HepG2 (cell line): ENCODE data around the gene PPM1M. TPM values are rescaled to one million over a fixed set of nuclear protein-coding genes. Genes with fewer than 3 reads are reported as not detected.

Source experiments
- ATAC-seq: fragments of 200-7000 bp; cut with Tn5 transposase; 3 replicates; pipeline ENCODE4 v1.9.1; 2020; ENCODE audit warnings: mild to moderate bottlenecking, moderate library complexity
- BruUV-seq: library from RNA; stranded (reverse); fragments of 400-500 nt; replicated peaks from 2 replicates; lab custom pipeline; 2021; lab: Mats Ljungman, UMichigan
- CTCF ChIA-PET: fragments of 300-600 bp; formaldehyde crosslinking; extraction: SDS; loops from one replicate; lab custom pipeline; 2021; ENCODE audit warnings: low total read pairs, inconsistent platforms, low intra/inter-chr PET ratio; lab: Yijun Ruan, JAX
- POLR2A ChIA-PET: fragments of 350-600 bp; sonication (Branson Sonifier 250); formaldehyde crosslinking; loops from one replicate; lab custom pipeline; 2020; ENCODE audit warnings: antibody characterized with exemption, inconsistent platforms; lab: Yijun Ruan, JAX
- DNase-seq: peaks from one replicate; pipeline ENCODE4 v3.0.0-alpha.2; 2015; ENCODE audit warnings: low spot score
- FAIRE-seq: peaks from 3 replicates; lab custom pipeline; 2011; peaks lifted over from hg19 to GRCh38; lab: Jason Lieb, UNC
- H2AFZ ChIP-seq: one replicate; pipeline ENCODE4 v1.6.1; 2011; ENCODE audit warnings: low read length, inconsistent platforms
- H3K27ac ChIP-seq: fragments of 300-600 bp; 3 replicates; pipeline ENCODE4 v1.8.0; 2011; ENCODE audit warnings: mixed run types, mild to moderate bottlenecking, mixed read lengths, low read length, inconsistent platforms; ENCODE audit not compliant: insufficient read depth; ENCODE audit errors: extremely low read length
- H3K27me3 ChIP-seq, 2 experiments: fragments of 200-600 bp in 1 of 2; 2 replicates in 1 of 2; 3 replicates in 1 of 2; pipeline versions ENCODE4 v1.6.0 to v1.8.0; 2011; ENCODE audit warnings: low read length in 2 of 2, mild to moderate bottlenecking in 2 of 2, moderate library complexity in 2 of 2, inconsistent platforms in 1 of 2; ENCODE audit not compliant: insufficient read depth in 2 of 2, control insufficient read depth in 1 of 2
- H3K36me3 ChIP-seq, 2 experiments: fragments of 200-600 bp in 1 of 2; replicated peaks in 1 of 2; 2 replicates in 1 of 2; 3 replicates in 1 of 2; pipeline versions ENCODE4 v1.5.1 to v1.8.0; 2011; ENCODE audit warnings: low read length in 2 of 2, inconsistent platforms in 1 of 2; ENCODE audit not compliant: insufficient read depth in 2 of 2, control insufficient read depth in 1 of 2
- H3K4me1 ChIP-seq: 2 replicates; pipeline ENCODE4 v1.5.1; 2012; ENCODE audit warnings: low read length, inconsistent platforms; ENCODE audit not compliant: insufficient read depth
- H3K4me2 ChIP-seq: 2 replicates; pipeline ENCODE4 v1.6.0; 2011; ENCODE audit warnings: low read depth, low read length, inconsistent platforms
- H3K4me3 ChIP-seq, 3 experiments: fragments of 200-600 bp in 1 of 3; sonication (generic), shearing (Covaris generic) in 1 of 3; replicated peaks in 1 of 3; 2 replicates each; pipeline ENCODE4 v1.5.1; 2011 to 2016; ENCODE audit warnings: low read length in 3 of 3, inconsistent platforms in 2 of 3, low read depth in 2 of 3, mild to moderate bottlenecking in 2 of 3, control low read depth in 1 of 3, mixed read lengths in 1 of 3; ENCODE audit not compliant: insufficient read depth in 1 of 3
- H3K79me2 ChIP-seq: one replicate; pipeline ENCODE4 v1.6.1; 2011; ENCODE audit warnings: low read length, inconsistent platforms; ENCODE audit not compliant: insufficient read depth
- H3K9ac ChIP-seq: 2 replicates; pipeline ENCODE4 v1.6.0; 2011; ENCODE audit warnings: mild to moderate bottlenecking, low read depth, low read length, inconsistent platforms; ENCODE audit not compliant: insufficient read depth
- H3K9me3 ChIP-seq: 2 replicates; pipeline ENCODE4 v1.5.1; 2012; ENCODE audit warnings: mild to moderate bottlenecking, low read length
- H4K20me1 ChIP-seq: 2 replicates; pipeline ENCODE4 v1.6.0; 2011; ENCODE audit warnings: inconsistent platforms, mild to moderate bottlenecking, low read length, moderate library complexity; ENCODE audit not compliant: insufficient read depth
- ATF2 ChIP-seq: sonication (generic); formaldehyde crosslinking; IDR thresholded peaks from 2 replicates; pipeline ENCODE4 v1.4.0; 2020; ENCODE audit warnings: missing genetic modification reagents
- DNMT3B ChIP-seq: conservative IDR thresholded peaks from 2 replicates; pipeline ENCODE4 v1.6.1; 2016; ENCODE audit warnings: missing biosample characterization, control low read depth
- MAFF ChIP-seq: IDR thresholded peaks from 2 replicates; pipeline ENCODE4 v1.6.1; 2011; ENCODE audit warnings: low read depth, low read length, improper control_type of control experiment
- POLR2G ChIP-seq: fragments of 200-400 bp; formaldehyde crosslinking; IDR thresholded peaks from 2 replicates; pipeline ENCODE4 v1.6.1; 2018; ENCODE audit warnings: mild to moderate bottlenecking, low read depth, low read length, moderate library complexity
- PTBP1 ChIP-seq: fragments of 200-400 bp; formaldehyde crosslinking; IDR thresholded peaks from 2 replicates; pipeline ENCODE4 v1.6.1; 2018; ENCODE audit warnings: low read length, low read depth; ENCODE audit not compliant: poor library complexity, severe bottlenecking
- RAD51 ChIP-seq: fragments of 450-650 bp; IDR thresholded peaks from 2 replicates; pipeline ENCODE4 v1.6.1; 2016; ENCODE audit warnings: borderline replicate concordance
- RBFOX2 ChIP-seq: fragments of 200-400 bp; formaldehyde crosslinking; IDR thresholded peaks from 2 replicates; pipeline ENCODE4 v1.6.1; 2017; ENCODE audit warnings: low read depth, mild to moderate bottlenecking, low read length
- ZBTB21 ChIP-seq: sonication (generic); formaldehyde crosslinking; IDR thresholded peaks from 2 replicates; pipeline ENCODE4 v1.4.0; 2020; ENCODE audit warnings: missing genetic modification reagents
- ZFP36 ChIP-seq: fragments of 150-350 bp; IDR thresholded peaks from 2 replicates; pipeline ENCODE4 v1.6.1; 2018; ENCODE audit warnings: borderline replicate concordance, low read length, low read depth; ENCODE audit not compliant: partially characterized antibody
- ZNF839 ChIP-seq: sonication (generic); formaldehyde crosslinking; IDR thresholded peaks from 2 replicates; pipeline ENCODE4 v1.4.0; 2020; ENCODE audit warnings: missing genetic modification reagents, mild to moderate bottlenecking, borderline replicate concordance
- WGBS: methylation state at CpG from one replicate; pipeline ENCODE4 v1.1.6; 2017; ENCODE audit warnings: low lambda C conversion rate; 5-methylcytosine and 5-hydroxymethylcytosine counted together
- in situ Hi-C: cut with HindIII; loops from 2 replicates; pipeline ENCODE4 v1.10.0; 2017; ENCODE audit warnings: low pct_unique_long_range_greater_than_20kb; ENCODE audit not compliant: extremely low pct_ligation_motif_present
- intact Hi-C: fragments of 100-400 bp; cut with micrococcal nuclease; formaldehyde crosslinking; loops from one replicate; pipeline ENCODE4 v1.10.0; 2022; ENCODE audit not compliant: unreplicated experiment
- polyA plus RNA-seq, 8 experiments: library from polyadenylated mRNA; depleted of rRNA in 3 of 8; stranded (reverse) in 7 of 8; unstranded in 1 of 8; fragments of >200 nt; fragmentation: Illumina TruSeq in 4 of 8; extraction: Trizol in 4 of 8; gene quantifications; 2 replicates each; pipeline versions ENCODE4 v1.2.1 to v1.2.3, GENCODE V29; 2011 to 2016; ENCODE audit warnings: low read depth in 4 of 8, missing spikeins in 1 of 8, mixed read lengths in 1 of 8; ENCODE audit not compliant: insufficient read depth in 1 of 8
- total RNA-seq, 5 experiments: library from RNA; depleted of rRNA; stranded (reverse); fragments of >200 nt; fragmentation: Illumina TruSeq; extraction: Trizol; gene quantifications; 2 replicates each; pipeline ENCODE4 v1.2.3, GENCODE V29; 2016; ENCODE audit warnings: low read depth in 1 of 5

Gene PPM1M
- total and polyA plus RNA-seq, 2 of the 13 experiments (the other 11 are each of a cell fraction or from before 2014, with no cell fraction given) = 2.5 to 5.9 TPM

- TF ChIP-seq ZFP36 = no peak
Observed at GRCh38 chr3:52256622-52257021, 11.1 kb downstream of the PPM1M start (continued).

DNA sequence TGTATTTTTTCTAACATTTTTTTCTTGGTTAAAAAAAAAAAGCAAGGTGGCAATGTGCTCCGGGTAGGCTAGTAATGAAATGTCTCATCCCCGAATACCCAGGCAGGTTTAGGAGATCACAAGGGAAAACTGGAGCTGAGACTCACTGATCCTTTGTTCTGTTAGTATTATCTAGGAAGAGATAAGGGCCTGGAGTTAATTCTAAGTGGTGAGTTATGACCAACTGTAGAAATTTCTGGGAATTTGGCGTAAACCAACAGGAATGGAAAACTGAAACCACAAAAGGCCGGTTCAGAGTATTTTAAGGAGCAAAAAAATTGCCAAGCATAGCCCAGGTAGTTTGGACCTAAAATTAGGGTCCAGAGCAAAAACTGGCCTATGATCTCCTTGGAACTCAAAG, 12.4 kb downstream of the PPM1M start:
- TF ChIP-seq POLR2G (0 out of 2 replicates have a peak, but pooled peaks have one; percentile 7), DNMT3B (CRISPR knock-in tag) (no peak)
- intact Hi-C loops = no loop called here
- Histone ChIP-seq H3K9ac (no peak overlapping the region), H3K4me3 (no peak overlapping the region), H3K4me2 (no peak overlapping the region), H3K27ac (no peak overlapping the region), H2AFZ (no peak overlapping the region), H3K79me2 (no peaks in the 10 kb centered on the region), H3K27me3 (no peaks in the 10 kb centered on the region), H3K9me3 (no peaks in the 10 kb centered on the region), H3K4me1 (no peaks in the 10 kb centered on the region), H3K36me3 (peaks cover 44 to 94% of the 10 kb centered on the region in 2 experiments), H4K20me1 (no peaks in the 10 kb centered on the region)
- DNase-seq = no peak
- BruUV-seq = no TSS peak
- in situ Hi-C loops = no loop called here
- ChIA-PET POLR2A (interaction anchor here (1.2 kb wide), 1 partner anchor 9 kb away, joined by 3 read pairs; no protein-coding TSS in a partner anchor), CTCF (no interaction called here)
- no peak for FAIRE-seq
- ATAC-seq = no peak
- WGBS = 97% methylated on average over 4 of the region's 4 CpGs

DNA sequence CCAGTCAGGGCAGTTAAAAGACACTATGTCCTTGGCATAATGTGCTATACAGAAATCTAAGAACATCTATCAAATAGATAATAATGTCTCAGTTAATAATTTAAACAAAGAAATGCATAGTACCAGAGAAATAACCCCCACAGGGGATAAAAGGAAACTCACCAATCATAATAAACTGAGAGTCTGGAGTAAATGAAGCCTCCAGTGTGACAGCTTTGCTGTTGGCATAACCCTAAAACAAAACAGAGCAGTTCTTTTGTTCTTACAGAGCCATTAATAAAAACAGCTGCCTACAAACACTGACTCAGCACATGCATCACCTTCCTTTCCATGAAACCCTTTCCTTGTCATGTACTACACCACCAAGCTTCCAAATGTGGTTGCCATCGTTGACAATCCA, 13.5 kb downstream of the PPM1M start:
- no peak for FAIRE-seq
- H4K20me1 ChIP-seq = no peaks in the 10 kb centered on the region
- ChIA-PET POLR2A (no interaction called here), CTCF (no interaction called here)
- no peak overlapping the region for H3K4me2 ChIP-seq
- H3K9ac ChIP-seq = no peak overlapping the region
- no peak for DNase-seq
- intact Hi-C loops (no loop called here), in situ Hi-C loops (no loop called here)
- no peaks in the 10 kb centered on the region for H3K9me3 ChIP-seq
- H3K79me2 ChIP-seq = no peaks in the 10 kb centered on the region
- no peak overlapping the region for H3K27ac ChIP-seq
- no peaks in the 10 kb centered on the region for H3K27me3 ChIP-seq
- WGBS = 82% methylated on average over 1 of the region's 1 CpG
- no peak for ATAC-seq
- H3K36me3 ChIP-seq = peaks cover 44 to 95% of the 10 kb centered on the region in 2 experiments
- BruUV-seq = no TSS peak
- H3K4me3 ChIP-seq = no peak overlapping the region
- H2AFZ ChIP-seq = no peak overlapping the region
- TF ChIP-seq ZBTB21 (CRISPR knock-in tag) (no peak), MAFF (0 out of 2 replicates have a peak, but pooled peaks have one; percentile 4), RBFOX2 (0 out of 2 replicates have a peak, but pooled peaks have one; percentile 13), ZNF839 (CRISPR knock-in tag) (no peak), RAD51 (no peak), ATF2 (CRISPR knock-in tag) (no peak), PTBP1 (no peak)
- H3K4me1 ChIP-seq = no peaks in the 10 kb centered on the region
